GM19099 (cell line): Measurements from ENCODE around the gene MYO5A.

Source experiments
- POLR2A ChIP-seq: IDR thresholded peaks from 3 replicates; pipeline ENCODE4 v1.6.1; 2011; ENCODE audit warnings: low read depth; ENCODE audit not compliant: insufficient read length; ENCODE audit errors: extremely low read depth

Gene MYO5A

GRCh38 chr15:52344592-52344991 lies 184.1 kb downstream of the MYO5A start:
- no peak for TF ChIP-seq POLR2A

- TF ChIP-seq POLR2A: no peak
Observed at GRCh38 chr15:52343831-52344230, 184.8 kb downstream of the MYO5A start.

- no peak for TF ChIP-seq POLR2A
Observed at GRCh38 chr15:52340093-52340492, 188.6 kb downstream of the MYO5A start.

GRCh38 chr15:52338891-52339290 lies 189.8 kb downstream of the MYO5A start:
- TF ChIP-seq POLR2A: no peak

GRCh38 chr15:52338058-52338457 lies 190.6 kb downstream of the MYO5A start:
- no peak for TF ChIP-seq POLR2A

- no peak for TF ChIP-seq POLR2A
Observed at GRCh38 chr15:52337198-52337853, 191.4 kb downstream of the MYO5A start.

- no peak for TF ChIP-seq POLR2A
Observed at GRCh38 chr15:52336529-52336928, 192.2 kb downstream of the MYO5A start.

GRCh38 chr15:52334491-52335160 lies 194.1 kb downstream of the MYO5A start:
- no peak for TF ChIP-seq POLR2A

GRCh38 chr15:52331490-52332240 lies 197.0 kb downstream of the MYO5A start:
- TF ChIP-seq POLR2A: no peak

- no peak for TF ChIP-seq POLR2A
Observed at GRCh38 chr15:52329987-52330386, 198.7 kb downstream of the MYO5A start.

GRCh38 chr15:52329150-52329549 lies 199.5 kb downstream of the MYO5A start:
- TF ChIP-seq POLR2A: no peak

- no peak for TF ChIP-seq POLR2A
Observed at GRCh38 chr15:52328680-52329079, 200.0 kb downstream of the MYO5A start.

GRCh38 chr15:52326756-52327155 lies 201.9 kb downstream of the MYO5A start:
- TF ChIP-seq POLR2A: no peak

GRCh38 chr15:52324109-52324508 lies 204.6 kb downstream of the MYO5A start:
- TF ChIP-seq POLR2A: no peak

- no peak for TF ChIP-seq POLR2A
Observed at GRCh38 chr15:52318729-52319500, 209.8 kb downstream of the MYO5A start.
